Inferior parietal cortex (tissue), 1 donor: ENCODE data around the gene TSC22D4.
"Not testable (repeated sequence)": the region's sequence is repeated elsewhere in the genome, so short reads cannot be mapped to it uniquely, and the experiment has no call there.

ENCODE experiments used
- DNase-seq: peaks from one replicate; pipeline ENCODE4 v3.0.0-alpha.2; 2016; ENCODE audit errors: extremely low spot score

Gene TSC22D4

DNA sequence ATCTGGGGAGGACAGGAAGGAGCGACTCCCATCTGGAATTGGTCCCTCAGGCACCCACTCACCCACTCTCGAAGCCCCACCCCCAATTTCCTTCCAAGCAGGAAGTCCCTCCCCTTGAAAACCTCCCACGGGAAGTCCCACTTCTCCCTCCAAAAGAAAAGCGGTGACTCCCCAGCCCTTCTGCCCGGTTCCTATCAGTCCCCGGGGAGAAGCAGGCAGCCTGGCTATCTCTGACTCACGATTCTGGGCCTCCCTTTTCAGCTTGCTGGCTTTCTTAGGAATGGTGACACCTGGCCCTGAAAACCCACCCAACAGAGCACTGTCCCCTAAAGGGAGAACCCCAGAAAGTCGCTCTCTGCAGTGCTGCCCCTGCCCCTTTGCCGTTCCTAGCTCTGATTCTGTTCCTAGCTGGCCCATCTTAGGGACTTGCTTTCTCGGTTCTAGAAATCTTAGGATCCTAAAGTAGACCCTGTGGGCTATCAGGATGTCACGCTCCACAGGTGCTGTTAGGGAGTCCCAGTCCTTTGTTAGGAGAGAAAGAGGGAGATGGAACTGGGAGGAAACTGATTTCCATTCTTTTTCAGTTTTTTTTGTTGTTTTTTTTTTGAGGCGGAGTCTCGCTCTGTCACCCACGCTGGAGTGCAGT lies 6.0 kb downstream of the TSC22D4 start:
- no peak for DNase-seq

- no peak for DNase-seq
Observed at GRCh38 chr7:100472121-100472851, 6.7 kb downstream of the TSC22D4 start.

DNA sequence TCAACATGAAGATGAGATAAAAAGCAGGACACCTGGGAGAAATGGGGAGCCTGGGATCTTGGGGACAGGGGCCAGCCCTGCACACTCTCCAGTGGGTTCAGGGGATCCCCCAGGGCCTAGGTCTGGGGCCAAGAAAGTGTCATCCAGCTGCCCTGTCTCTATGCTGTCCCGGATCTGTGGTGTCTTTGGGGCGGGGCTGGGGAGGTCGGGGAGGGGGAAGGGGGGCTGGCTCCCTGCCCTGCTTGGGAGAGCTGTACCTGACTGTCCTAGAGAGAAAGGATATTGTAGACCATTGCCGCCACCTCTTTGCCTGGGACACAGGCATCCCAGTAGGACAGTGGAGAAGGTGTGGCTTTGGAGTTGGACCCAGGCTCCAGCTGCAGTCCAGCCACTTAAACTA lies 8.0 kb downstream of the TSC22D4 start:
- DNase-seq = no peak

DNA sequence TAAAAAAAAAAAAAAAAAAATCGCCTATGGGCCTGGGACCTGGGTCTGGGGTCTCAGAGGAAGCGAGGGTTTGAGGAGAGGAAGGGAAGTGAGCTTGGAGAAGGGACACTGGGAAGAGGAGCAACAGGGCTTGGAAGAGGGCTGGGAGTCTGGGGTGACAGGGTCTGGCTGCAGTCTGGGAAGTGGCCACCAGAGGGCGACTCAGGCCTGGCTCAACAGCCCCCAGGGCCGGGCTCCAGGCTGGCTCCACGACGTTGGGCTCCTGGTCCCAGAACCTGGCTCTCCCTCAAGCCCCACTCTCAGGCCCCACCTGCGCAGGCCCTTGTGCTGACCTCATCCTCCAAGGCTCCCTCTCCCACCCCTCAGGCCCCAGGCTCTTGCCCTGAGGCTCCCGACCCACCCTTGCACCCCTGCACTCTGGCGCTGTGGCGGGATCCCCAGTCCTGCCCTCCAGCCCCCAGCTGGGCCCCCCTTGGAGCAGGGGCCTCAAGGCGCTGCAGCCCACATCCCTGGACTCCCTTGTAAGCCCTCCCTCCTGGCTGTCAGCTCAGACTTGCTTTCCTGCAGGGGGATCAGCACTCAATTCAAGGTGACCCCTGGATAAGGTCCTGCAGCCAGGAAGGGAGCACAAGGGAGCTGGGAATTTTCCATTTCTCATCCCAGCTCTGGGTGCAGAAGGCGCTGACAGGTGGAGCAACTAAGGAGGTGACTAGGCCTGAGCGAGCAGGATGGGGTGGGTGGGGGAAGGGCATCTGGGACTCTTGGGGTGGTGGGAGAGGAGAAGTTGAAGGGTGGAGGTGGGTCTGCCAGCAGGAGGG lies 9.6 kb downstream of the TSC22D4 start:
- peak; percentile 86 for DNase-seq

DNA sequence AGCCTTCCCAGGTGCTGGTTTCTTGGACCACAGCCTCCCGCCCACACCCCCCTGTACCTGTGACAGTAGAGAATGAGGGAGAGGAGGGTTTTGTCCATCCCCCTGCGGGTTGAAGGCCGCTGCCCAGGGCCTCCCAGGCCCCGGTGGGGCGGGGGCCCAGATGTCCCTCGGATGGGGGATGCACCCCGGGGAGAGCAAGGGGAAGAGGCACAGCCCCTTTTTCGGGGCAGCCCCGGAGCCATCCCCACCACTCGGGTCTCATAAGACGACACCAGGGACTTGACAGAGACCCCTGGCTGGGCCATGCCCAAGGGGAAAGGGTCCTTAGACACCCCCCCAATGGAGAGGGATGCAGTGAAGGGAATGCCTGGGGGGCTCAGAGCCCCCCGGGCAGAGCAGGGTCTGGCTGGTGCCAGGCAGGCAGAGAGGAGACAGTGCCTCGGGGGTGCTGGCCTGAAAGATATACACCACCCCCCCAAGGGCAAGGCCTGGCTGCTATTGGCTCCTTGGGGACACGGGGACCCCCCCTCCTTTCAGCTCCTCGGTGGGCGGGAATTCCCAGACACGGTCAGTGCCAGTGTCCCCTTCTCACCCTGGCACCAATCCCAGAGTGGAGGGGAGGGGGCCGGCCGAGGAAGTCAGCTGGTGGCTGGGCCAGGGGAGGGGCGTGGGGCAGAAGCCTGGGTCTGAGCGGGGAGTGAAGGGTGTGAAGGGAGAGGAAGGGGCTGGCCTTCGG lies 11.2 kb downstream of the TSC22D4 start:
- DNase-seq = peak; percentile 87

GRCh38 chr7:100466653-100467605 lies 12.1 kb downstream of the TSC22D4 start:
- DNase-seq = no peak

- peak; percentile 83 for DNase-seq
Observed at GRCh38 chr7:100465702-100466311, 13.2 kb downstream of the TSC22D4 start.

DNA sequence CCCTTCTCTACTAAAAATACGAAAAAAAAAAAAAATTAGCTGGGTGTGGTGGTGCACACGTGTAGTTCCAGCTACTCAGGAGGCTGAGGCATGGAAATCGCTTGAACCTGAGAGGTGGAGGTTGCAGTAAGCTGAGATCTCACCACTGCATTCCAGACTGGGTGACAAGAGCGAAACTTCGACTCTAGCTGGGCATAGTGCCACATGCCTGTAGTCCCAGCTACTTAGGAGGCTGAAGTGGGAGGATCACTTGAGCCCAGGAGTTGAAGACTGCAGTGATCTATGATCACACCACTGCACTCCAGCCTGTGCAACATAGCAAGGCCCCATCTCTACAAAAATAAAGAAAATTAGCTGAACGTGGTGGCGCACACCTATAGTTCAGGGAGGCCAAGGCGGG lies 13.7 kb downstream of the TSC22D4 start:
- DNase-seq = no peak

DNA sequence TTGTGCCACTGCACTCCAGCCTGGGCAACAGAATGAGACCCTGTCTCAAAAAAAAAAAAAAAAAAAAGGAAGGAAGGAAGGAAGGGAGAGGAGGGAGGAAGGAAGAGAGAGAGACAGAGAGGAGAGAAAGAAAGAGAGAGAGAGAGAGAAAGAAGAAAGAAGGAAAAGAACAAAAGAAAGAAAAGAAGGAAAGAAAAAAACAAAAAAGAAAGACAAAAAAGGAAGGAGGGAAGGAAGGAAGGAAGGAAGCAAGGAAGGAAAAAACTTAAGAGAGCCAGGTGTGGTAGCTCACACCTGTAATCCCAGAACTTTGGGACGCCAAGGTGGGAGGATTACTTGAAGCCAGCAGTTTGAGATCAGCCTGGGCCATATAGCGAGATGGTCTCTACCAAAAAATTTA lies 14.2 kb downstream of the TSC22D4 start:
- DNase-seq = no peak

GRCh38 chr7:100464210-100464660 lies 14.8 kb downstream of the TSC22D4 start, which contains the start of gene SPACDR:
SPACDR (minus strand) TSS chr7:100464260; CDS start chr7:100464025, 235 bp downstream.
- DNase-seq = no peak

DNA sequence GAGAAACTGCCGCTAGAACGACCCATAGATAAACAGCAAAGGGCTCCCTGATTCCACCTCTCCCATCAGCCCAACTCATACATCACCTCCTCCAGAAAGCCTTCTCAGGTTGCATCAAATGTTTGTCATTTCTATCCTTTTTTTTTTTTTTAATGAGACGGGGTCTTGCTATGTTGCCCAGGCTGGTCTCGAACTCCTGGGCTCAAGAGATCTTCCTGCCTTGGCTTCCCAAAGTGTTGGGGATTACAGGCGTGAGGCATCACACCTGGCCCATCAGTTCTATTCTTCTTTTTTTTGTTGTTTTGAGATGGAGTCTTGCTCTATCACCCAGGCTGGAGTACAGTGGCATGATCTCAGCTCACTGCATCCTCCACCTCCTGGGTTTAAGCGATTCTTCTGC lies 22.0 kb downstream of the TSC22D4 start:
- no peak for DNase-seq

DNA sequence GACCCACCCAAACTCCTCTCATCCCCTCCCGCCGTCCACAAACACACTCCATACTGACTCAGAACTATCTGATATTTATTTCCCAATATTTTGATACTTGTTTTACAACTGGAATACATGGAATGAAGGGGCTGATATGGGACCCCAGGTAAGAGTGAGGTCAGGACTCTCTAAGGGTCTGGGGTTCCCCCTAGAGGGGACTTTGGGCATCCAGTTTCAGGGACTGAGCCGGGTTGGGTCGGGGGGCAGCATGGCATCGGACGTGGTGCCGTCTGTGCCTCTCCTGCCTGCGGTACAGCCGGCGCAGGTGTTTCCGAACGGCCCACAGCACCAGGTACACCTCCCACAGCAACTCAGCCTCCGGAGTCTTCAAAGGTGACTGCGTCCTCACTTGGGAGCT lies 22.5 kb downstream of the TSC22D4 start:
- no peak for DNase-seq

GRCh38 chr7:100455206-100455605 lies 23.8 kb downstream of the TSC22D4 start:
- no peak for DNase-seq

DNA sequence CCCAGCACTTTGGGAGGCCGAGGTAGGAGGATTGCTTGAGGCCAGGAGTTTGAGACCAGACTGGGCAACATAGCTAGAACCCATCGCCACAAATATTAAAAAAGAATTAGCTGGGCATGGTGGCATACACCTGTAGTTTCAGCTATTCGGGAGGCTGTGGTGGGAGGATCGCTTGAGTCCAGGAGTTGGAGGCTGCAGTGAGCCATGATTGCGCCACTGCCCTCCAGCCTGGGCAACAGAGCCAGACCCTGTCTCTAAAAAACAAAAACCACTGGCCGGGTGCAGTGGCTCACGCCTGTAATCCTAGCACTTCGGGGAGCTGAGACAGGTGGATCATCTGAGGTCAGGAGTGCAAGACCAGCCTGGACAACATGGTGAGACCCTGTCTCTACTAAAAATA lies 25.2 kb downstream of the TSC22D4 start:
- DNase-seq = not testable (repeated sequence)

GRCh38 chr7:100452513-100452912 lies 26.5 kb downstream of the TSC22D4 start:
- DNase-seq = no peak

DNA sequence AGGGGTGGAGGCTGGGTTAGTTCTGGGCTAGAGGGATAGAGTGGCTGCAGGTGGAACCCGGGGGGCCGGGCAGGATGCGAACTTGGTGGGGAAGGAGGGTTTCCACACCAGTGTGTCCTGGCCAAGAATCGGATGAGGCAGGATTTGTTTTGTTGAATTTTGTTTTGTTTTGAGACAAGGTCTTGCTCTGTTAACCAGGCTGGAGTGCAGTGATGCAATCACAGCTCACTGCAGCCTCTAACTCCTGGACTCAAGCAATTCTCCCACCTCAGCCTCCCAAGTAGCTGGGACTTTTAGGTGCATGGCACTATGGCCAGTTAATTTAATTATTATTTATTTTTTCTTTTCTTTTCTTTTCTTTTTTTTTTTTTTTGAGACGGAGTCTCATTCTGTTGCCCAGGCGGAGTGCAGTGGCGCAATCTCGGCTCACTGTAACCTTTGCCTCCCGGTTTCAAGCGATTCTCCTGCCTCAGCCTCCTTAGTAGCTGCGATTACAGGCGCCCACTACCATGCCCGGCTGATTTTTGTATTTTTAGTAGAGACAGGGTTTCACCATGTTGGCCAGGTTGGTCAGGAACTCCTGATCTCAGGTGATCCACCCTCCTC lies 29.7 kb downstream of the TSC22D4 start:
- no peak for DNase-seq

DNA sequence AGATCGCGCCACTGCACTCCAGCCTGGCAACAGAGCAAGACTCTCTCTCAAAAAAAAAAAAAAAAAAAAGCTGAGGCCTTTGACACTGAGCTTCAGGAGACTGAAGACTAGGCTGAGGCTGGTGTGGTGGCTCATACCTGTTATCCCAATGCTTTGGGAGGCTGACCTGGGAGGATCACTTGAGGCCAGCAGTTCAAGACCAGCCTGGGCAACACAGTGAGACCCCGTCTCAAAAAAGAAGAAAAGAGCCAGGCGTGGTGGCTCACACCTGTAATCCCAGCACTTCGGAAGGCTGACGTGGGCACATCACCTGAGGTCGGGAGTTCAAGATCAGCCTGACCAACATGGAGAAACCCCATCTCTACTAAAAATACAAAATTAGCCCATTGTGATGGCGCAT lies 31.7 kb downstream of the TSC22D4 start:
- not testable (repeated sequence) for DNase-seq

DNA sequence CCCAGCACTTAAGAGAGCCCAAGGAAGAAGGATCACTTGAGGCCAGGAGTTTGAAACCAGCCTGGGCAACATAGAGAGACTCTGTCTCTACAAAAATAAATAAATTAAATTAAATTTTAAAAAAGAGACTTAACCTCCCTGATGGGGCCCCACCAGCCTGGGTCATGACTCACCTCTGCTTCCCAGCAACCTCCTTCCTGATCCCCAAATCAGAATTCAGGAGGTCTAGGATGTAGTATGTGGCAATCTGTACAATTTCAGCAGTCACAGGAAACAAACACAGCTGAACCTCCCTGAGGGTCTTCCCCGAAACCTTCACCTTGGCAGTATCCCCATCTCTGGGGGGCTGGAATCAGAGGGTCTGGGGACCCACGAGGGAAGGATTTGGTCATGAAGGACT lies 33.0 kb downstream of the TSC22D4 start:
- DNase-seq = no peak
